H9 (cell line): ENCODE data around the gene DCHS2. TPM values are rescaled to one million over a fixed set of nuclear protein-coding genes. Genes with fewer than 3 reads are reported as not detected.

Experiments
- DNase-seq: peaks from one replicate; pipeline ENCODE4 v3.0.0-alpha.2; 2017
- H2AFZ ChIP-seq: one replicate; pipeline ENCODE4 v1.6.1; 2013; ENCODE audit warnings: mild to moderate bottlenecking, low read length, control low read depth, moderate library complexity
- H2AK5ac ChIP-seq: 2 replicates; pipeline ENCODE4 v1.6.1; 2013; ENCODE audit warnings: low read length, control low read depth, mixed read lengths; ENCODE audit not compliant: insufficient read length
- H2BK120ac ChIP-seq: one replicate; pipeline ENCODE4 v1.6.1; 2013; ENCODE audit warnings: low read depth, mild to moderate bottlenecking, low read length, control low read depth, inconsistent platforms; ENCODE audit not compliant: poor library complexity, severe bottlenecking
- H2BK12ac ChIP-seq: 2 replicates; pipeline ENCODE4 v1.6.1; 2013; ENCODE audit warnings: low read length, control low read depth, mixed read lengths, low read depth; ENCODE audit not compliant: insufficient read length
- H2BK15ac ChIP-seq: 2 replicates; pipeline ENCODE4 v1.6.1; 2013; ENCODE audit warnings: low read depth, low read length, control low read depth
- H2BK20ac ChIP-seq: one replicate; pipeline ENCODE4 v1.6.1; 2013; ENCODE audit warnings: low read depth, mild to moderate bottlenecking, low read length, control low read depth, inconsistent platforms; ENCODE audit not compliant: poor library complexity, severe bottlenecking
- H2BK5ac ChIP-seq: 2 replicates; pipeline ENCODE4 v1.6.1; 2013; ENCODE audit warnings: low read length, control low read depth, mixed read lengths; ENCODE audit not compliant: insufficient read length
- H3K14ac ChIP-seq: 2 replicates; pipeline ENCODE4 v1.6.1; 2013; ENCODE audit warnings: low read length, control low read depth; ENCODE audit not compliant: insufficient read depth
- H3K18ac ChIP-seq: 2 replicates; pipeline ENCODE4 v1.6.1; 2013; ENCODE audit warnings: low read depth, mild to moderate bottlenecking, mixed read lengths, low read length, control low read depth; ENCODE audit not compliant: insufficient read length
- H3K23ac ChIP-seq: 2 replicates; pipeline ENCODE4 v1.6.1; 2013; ENCODE audit warnings: low read length, control low read depth, mixed read lengths, low read depth; ENCODE audit not compliant: insufficient read length
- H3K23me2 ChIP-seq: 2 replicates; pipeline ENCODE4 v1.6.1; 2013; ENCODE audit warnings: low read depth, mild to moderate bottlenecking, mixed read lengths, low read length, control low read depth; ENCODE audit not compliant: insufficient read length, poor library complexity, severe bottlenecking
- H3K27ac ChIP-seq: 2 replicates; pipeline ENCODE4 v1.5.1; 2013; ENCODE audit warnings: low read length, control low read depth, mixed read lengths, low read depth; ENCODE audit not compliant: insufficient read length
- H3K27me3 ChIP-seq: 2 replicates; pipeline ENCODE4 v1.6.1; 2013; ENCODE audit warnings: low read length, control low read depth, inconsistent platforms; ENCODE audit not compliant: insufficient read depth
- H3K4ac ChIP-seq: 2 replicates; pipeline ENCODE4 v1.6.1; 2013; ENCODE audit warnings: low read depth, mild to moderate bottlenecking, control low read depth, inconsistent platforms, low read length, moderate library complexity
- H3K4me1 ChIP-seq: 2 replicates; pipeline ENCODE4 v1.6.1; 2013; ENCODE audit warnings: low read length, control low read depth, inconsistent platforms; ENCODE audit not compliant: insufficient read depth
- H3K4me2 ChIP-seq: 2 replicates; pipeline ENCODE4 v1.6.1; 2013; ENCODE audit warnings: low read length, control low read depth, mixed read lengths; ENCODE audit not compliant: insufficient read length, insufficient read depth
- H3K56ac ChIP-seq: 2 replicates; pipeline ENCODE4 v1.6.1; 2013; ENCODE audit warnings: low read depth, mild to moderate bottlenecking, mixed read lengths, low read length, control low read depth; ENCODE audit not compliant: insufficient read length
- H3K79me1 ChIP-seq: 2 replicates; pipeline ENCODE4 v1.6.1; 2013; ENCODE audit warnings: low read depth, mild to moderate bottlenecking, moderate library complexity, low read length, control low read depth, inconsistent platforms; ENCODE audit not compliant: insufficient read depth, poor library complexity, severe bottlenecking
- H3K79me2 ChIP-seq: 2 replicates; pipeline ENCODE4 v1.6.1; 2013; ENCODE audit warnings: low read length, control low read depth, inconsistent platforms; ENCODE audit not compliant: insufficient read depth
- H3K9ac ChIP-seq: 2 replicates; pipeline ENCODE4 v1.6.1; 2013; ENCODE audit warnings: low read length, control low read depth, mixed read lengths; ENCODE audit not compliant: insufficient read length; ENCODE audit errors: extremely low read depth
- H3K9me3 ChIP-seq: one replicate; pipeline ENCODE4 v1.6.1; 2013; ENCODE audit warnings: low read depth, low read length, inconsistent platforms; ENCODE audit not compliant: control insufficient read depth
- H3T11ph ChIP-seq: one replicate; pipeline ENCODE4 v1.6.1; 2013; ENCODE audit warnings: mild to moderate bottlenecking, low read length, control low read depth, inconsistent platforms
- H4K20me1 ChIP-seq: one replicate; pipeline ENCODE4 v1.6.1; 2013; ENCODE audit not compliant: control insufficient read depth, insufficient read length, insufficient read depth
- H4K5ac ChIP-seq: 2 replicates; pipeline ENCODE4 v1.6.1; 2013; ENCODE audit warnings: low read depth, mild to moderate bottlenecking, mixed read lengths, low read length, control low read depth; ENCODE audit not compliant: insufficient read length
- H4K8ac ChIP-seq: replicated peaks from 2 replicates; pipeline ENCODE4 v1.6.1; 2013; ENCODE audit warnings: low read length, control low read depth, mixed read lengths, low read depth; ENCODE audit not compliant: insufficient read length
- H4K91ac ChIP-seq: 2 replicates; pipeline ENCODE4 v1.6.1; 2013; ENCODE audit warnings: low read depth, mild to moderate bottlenecking, moderate library complexity, mixed read lengths, low read length, control low read depth; ENCODE audit not compliant: insufficient read length
- H3K27ac Mint-ChIP-seq, 3 experiments: 2 replicates in 2 of 3; 3 replicates in 1 of 3; pipeline ENCODE4 v1.8.0; 2020 to 2021; ENCODE audit warnings: mixed read lengths in 3 of 3, mild to moderate bottlenecking in 1 of 3, moderate library complexity in 1 of 3
- H3K27me3 Mint-ChIP-seq: 2 replicates; pipeline ENCODE4 v1.8.0; 2021; ENCODE audit warnings: low read depth, mild to moderate bottlenecking, moderate library complexity, mixed read lengths
- H3K36me3 Mint-ChIP-seq, 3 experiments: 2 replicates in 2 of 3; 3 replicates in 1 of 3; pipeline ENCODE4 v1.8.0; 2020 to 2021; ENCODE audit warnings: low read depth in 3 of 3, mixed read lengths in 3 of 3; ENCODE audit not compliant: insufficient read depth in 1 of 3
- H3K4me1 Mint-ChIP-seq, 2 experiments: 2 replicates each; pipeline ENCODE4 v1.8.0; 2020; ENCODE audit warnings: mixed read lengths in 2 of 2
- H3K4me3 Mint-ChIP-seq, 2 experiments: 2 replicates in 1 of 2; 3 replicates in 1 of 2; pipeline ENCODE4 v1.8.0; 2020 to 2021; ENCODE audit warnings: mild to moderate bottlenecking in 2 of 2, mixed read lengths in 2 of 2, moderate library complexity in 1 of 2
- H3K9me3 Mint-ChIP-seq, 2 experiments: 2 replicates in 1 of 2; 3 replicates in 1 of 2; pipeline ENCODE4 v1.8.0; 2020; ENCODE audit warnings: mild to moderate bottlenecking in 2 of 2, mixed read lengths in 2 of 2, moderate library complexity in 1 of 2
- WGBS: extraction: QIAGEN DNeasy Blood & Tissue Kit; methylation state at CpG from one replicate; pipeline ENCODE4 v1.1.7; 2013; ENCODE audit warnings: missing lambda C conversion rate, low lambda C conversion rate, mixed read lengths; ENCODE audit not compliant: insufficient read length; ENCODE audit errors: extremely low coverage; 5-methylcytosine and 5-hydroxymethylcytosine counted together
- total RNA-seq: library from RNA; stranded (reverse); gene quantifications from 2 replicates; pipeline ENCODE4 v1.2.1, GENCODE V29; 2021
- TF ChIP-seq, protein P1 (sequence below): fragments of 200-600 bp; sonication (generic); conservative IDR thresholded peaks from 3 replicates; pipeline ENCODE4 v1.8.0; 2021; ENCODE audit warnings: antibody characterized with exemption, mild to moderate bottlenecking

DCHS2 gene
- total RNA-seq, 1 experiment from 2014 or later: 0.57 TPM

DNA sequence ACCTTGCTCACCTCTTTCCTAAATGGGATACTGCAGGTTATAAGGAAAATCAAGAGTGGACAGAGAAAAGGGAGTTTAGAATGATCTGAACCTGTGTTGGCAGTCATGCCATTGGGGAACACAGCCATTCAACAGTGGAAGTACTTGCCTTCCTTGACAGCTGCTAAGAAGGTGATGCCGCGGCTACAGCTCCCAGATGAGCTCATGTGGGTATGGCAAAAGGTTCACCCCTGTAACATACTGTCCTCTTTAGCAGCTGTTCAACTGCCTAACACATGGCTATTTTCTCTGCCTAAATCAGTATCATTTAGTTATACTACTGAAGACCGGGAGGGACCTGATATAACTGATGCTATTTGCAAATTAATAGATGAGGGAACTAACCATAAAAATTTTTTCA is 76.8 kb downstream of the DCHS2 start:
- DNase-seq: no peak
- Histone ChIP-seq H4K5ac (no peak overlapping the region), H3K9me3 (no peaks in the 10 kb centered on the region), H2BK15ac (no peak overlapping the region), H3K23me2 (peaks cover 6% of the 10 kb centered on the region), H3K9ac (no peak overlapping the region), H2BK12ac (no peak overlapping the region), H3K27me3 (no peaks in the 10 kb centered on the region), H3T11ph (no peak overlapping the region), H2BK20ac (no peak overlapping the region), H3K23ac (no peak overlapping the region), H3K56ac (no peak overlapping the region), H4K20me1 (no peaks in the 10 kb centered on the region), H3K79me2 (no peaks in the 10 kb centered on the region), H3K14ac (no peak overlapping the region), H2BK5ac (no peak overlapping the region), H3K4ac (no peak overlapping the region), H4K91ac (no peak overlapping the region), H3K4me1 (peaks cover 2% of the 10 kb centered on the region; the same call in 1 of the 2 replicates), H3K27ac (no peak overlapping the region), H2AK5ac (no peak overlapping the region), H2AFZ (no peak overlapping the region), H2BK120ac (no peak overlapping the region), H3K18ac (no peak overlapping the region), H3K79me1 (no peaks in the 10 kb centered on the region), H3K4me2 (no peak overlapping the region), H4K8ac (no peak overlapping the region)
- Mint-ChIP-seq H3K27me3 (peaks cover 19% of the 10 kb centered on the region), H3K4me1 (peaks cover 18 to 20% of the 10 kb centered on the region in 2 experiments), H3K36me3 (no peaks in the 10 kb centered on the region; a peak in 1 of 7 replicates), H3K27ac (no peak overlapping the region), H3K4me3 (no peak overlapping the region), H3K9me3 (no peaks in the 10 kb centered on the region; a peak in 2 of 5 replicates)
- TF ChIP-seq, protein P1, sequence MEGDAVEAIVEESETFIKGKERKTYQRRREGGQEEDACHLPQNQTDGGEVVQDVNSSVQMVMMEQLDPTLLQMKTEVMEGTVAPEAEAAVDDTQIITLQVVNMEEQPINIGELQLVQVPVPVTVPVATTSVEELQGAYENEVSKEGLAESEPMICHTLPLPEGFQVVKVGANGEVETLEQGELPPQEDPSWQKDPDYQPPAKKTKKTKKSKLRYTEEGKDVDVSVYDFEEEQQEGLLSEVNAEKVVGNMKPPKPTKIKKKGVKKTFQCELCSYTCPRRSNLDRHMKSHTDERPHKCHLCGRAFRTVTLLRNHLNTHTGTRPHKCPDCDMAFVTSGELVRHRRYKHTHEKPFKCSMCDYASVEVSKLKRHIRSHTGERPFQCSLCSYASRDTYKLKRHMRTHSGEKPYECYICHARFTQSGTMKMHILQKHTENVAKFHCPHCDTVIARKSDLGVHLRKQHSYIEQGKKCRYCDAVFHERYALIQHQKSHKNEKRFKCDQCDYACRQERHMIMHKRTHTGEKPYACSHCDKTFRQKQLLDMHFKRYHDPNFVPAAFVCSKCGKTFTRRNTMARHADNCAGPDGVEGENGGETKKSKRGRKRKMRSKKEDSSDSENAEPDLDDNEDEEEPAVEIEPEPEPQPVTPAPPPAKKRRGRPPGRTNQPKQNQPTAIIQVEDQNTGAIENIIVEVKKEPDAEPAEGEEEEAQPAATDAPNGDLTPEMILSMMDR: no peak
- no CpG with 5 or more reads among the region's 3 CpGs for WGBS
